Measurements from ENCODE around the gene RASGRF2. TPM values are rescaled to one million over a fixed set of nuclear protein-coding genes. Genes with fewer than 3 reads are reported as not detected.

Gene RASGRF2
- total and polyA plus RNA-seq, 2 of the 13 experiments (the other 11 are each of a cell fraction or from before 2014, with no cell fraction given): 23.6 to 29.0 TPM

DNA sequence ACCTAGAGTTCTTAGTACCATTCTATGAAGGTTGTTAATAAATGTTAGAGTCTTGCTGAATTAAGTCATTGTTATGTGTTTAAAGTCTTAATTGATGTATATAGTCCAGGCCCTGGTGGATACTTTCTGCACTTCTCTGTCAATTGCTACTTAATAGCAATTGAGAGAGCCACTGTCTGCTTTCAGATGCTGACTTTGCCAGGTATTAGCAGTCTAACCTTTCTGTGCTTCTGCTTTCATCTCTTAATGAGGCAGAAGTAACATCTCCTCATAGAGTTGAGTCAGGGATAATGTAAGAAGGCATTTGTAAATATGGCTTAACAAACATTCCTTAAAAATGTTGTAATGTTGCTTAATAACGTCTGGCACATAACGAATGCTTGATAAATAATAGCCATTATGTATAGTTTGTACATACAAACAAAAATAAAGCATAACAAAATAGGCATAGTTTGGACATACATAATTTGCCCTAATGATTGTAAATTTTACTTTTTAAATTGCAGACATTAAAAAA, 28.3 kb downstream of the RASGRF2 start:
- Histone ChIP-seq H3K36me3 (replicated peaks in 1 of 2; ENCODE audit: control insufficient read depth in 1 of 2, insufficient read depth in 2 of 2, low read length in 2 of 2) (0 out of 5 replicates have a peak, but pooled peaks cover 0 to under 1% of the 10 kb centered on the region in 2 experiments), H3K27me3 (ENCODE audit: control insufficient read depth in 1 of 2, insufficient read depth in 2 of 2, low read length in 2 of 2) (no peaks in the 10 kb centered on the region), H3K4me1 (ENCODE audit: insufficient read depth, low read length) (peaks cover 61% of the 10 kb centered on the region), H3K27ac (ENCODE audit: extremely low read length, insufficient read depth, low read length) (no peak overlapping the region), H3K4me3 (replicated peaks in 1 of 3; ENCODE audit: insufficient read depth in 1 of 3, low read depth in 2 of 3, low read length in 3 of 3) (no peak overlapping the region), H4K20me1 (ENCODE audit: insufficient read depth, low read length) (no peaks in the 10 kb centered on the region; the same call in 1 of the 2 replicates), H3K9ac (ENCODE audit: insufficient read depth, low read depth, low read length) (no peak overlapping the region), H2AFZ (ENCODE audit: low read length) (no peak overlapping the region), H3K9me3 (ENCODE audit: low read length) (no peaks in the 10 kb centered on the region), H3K4me2 (ENCODE audit: low read depth, low read length) (no peak overlapping the region), H3K79me2 (ENCODE audit: insufficient read depth, low read length) (peaks cover 87% of the 10 kb centered on the region)
- no peak for FAIRE-seq
- no TSS peak for BruUV-seq (replicated peaks)
- CTCF ChIA-PET (ENCODE audit: low intra/inter-chr PET ratio, low total read pairs): no interaction called here
- POLR2A ChIA-PET: no interaction called here
- TF ChIP-seq, protein P1, sequence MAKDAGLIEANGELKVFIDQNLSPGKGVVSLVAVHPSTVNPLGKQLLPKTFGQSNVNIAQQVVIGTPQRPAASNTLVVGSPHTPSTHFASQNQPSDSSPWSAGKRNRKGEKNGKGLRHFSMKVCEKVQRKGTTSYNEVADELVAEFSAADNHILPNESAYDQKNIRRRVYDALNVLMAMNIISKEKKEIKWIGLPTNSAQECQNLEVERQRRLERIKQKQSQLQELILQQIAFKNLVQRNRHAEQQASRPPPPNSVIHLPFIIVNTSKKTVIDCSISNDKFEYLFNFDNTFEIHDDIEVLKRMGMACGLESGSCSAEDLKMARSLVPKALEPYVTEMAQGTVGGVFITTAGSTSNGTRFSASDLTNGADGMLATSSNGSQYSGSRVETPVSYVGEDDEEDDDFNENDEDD (CRISPR knock-in tag; IDR thresholded peaks at IDR 0.05; ENCODE audit: borderline replicate concordance): no peak
- TF ChIP-seq ZFP82 (CRISPR knock-in tag; IDR thresholded peaks at IDR 0.05; ENCODE audit: borderline replicate concordance) (no peak), KDM1A (CRISPR knock-in tag; IDR thresholded peaks at IDR 0.05) (no peak), ZFP90 (CRISPR knock-in tag; IDR thresholded peaks at IDR 0.05; ENCODE audit: borderline replicate concordance) (no peak)
- no peak for ATAC-seq
- intact Hi-C loops (cut with micrococcal nuclease; ENCODE audit: unreplicated experiment): no loop called here
- no peak for DNase-seq (ENCODE audit: low spot score)
- in situ Hi-C loops (cut with HindIII; ENCODE audit: extremely low pct_ligation_motif_present, low pct_unique_long_range_greater_than_20kb): no loop called here
- WGBS (ENCODE audit: low lambda C conversion rate): 95% methylated on average over 2 of the region's 2 CpGs

DNA sequence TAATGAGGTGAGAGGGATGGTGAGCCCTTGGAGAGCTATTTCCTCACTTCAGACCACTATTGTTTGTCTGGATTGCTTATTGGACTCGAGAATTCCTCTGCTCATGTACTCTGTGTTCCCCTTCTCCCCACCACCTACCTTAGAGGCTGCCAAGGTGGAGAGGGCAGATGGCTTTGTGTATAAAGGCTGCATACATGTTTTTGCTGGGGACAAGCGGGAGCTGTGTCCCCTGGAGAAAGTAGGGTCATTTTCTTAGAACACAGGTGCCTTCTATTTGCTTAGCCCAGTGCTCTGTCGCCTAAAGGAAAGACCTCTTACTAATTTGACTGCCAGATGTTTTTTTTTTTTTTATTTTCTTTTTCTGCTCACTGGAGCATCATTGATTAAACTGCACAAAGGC, 29.7 kb downstream of the RASGRF2 start:
- Histone ChIP-seq H2AFZ (ENCODE audit: low read length) (no peak overlapping the region), H3K4me3 (replicated peaks in 1 of 3; ENCODE audit: insufficient read depth in 1 of 3, low read depth in 2 of 3, low read length in 3 of 3) (no peak overlapping the region), H3K79me2 (ENCODE audit: insufficient read depth, low read length) (peaks cover 82% of the 10 kb centered on the region), H4K20me1 (ENCODE audit: insufficient read depth, low read length) (no peaks in the 10 kb centered on the region; the same call in 1 of the 2 replicates), H3K9ac (ENCODE audit: insufficient read depth, low read depth, low read length) (no peak overlapping the region), H3K4me1 (ENCODE audit: insufficient read depth, low read length) (peaks cover 61% of the 10 kb centered on the region), H3K27me3 (ENCODE audit: control insufficient read depth in 1 of 2, insufficient read depth in 2 of 2, low read length in 2 of 2) (no peaks in the 10 kb centered on the region), H3K27ac (ENCODE audit: extremely low read length, insufficient read depth, low read length) (no peak overlapping the region), H3K9me3 (ENCODE audit: low read length) (no peaks in the 10 kb centered on the region), H3K4me2 (ENCODE audit: low read depth, low read length) (no peak overlapping the region), H3K36me3 (replicated peaks in 1 of 2; ENCODE audit: control insufficient read depth in 1 of 2, insufficient read depth in 2 of 2, low read length in 2 of 2) (no peaks in the 10 kb centered on the region)
- BruUV-seq (replicated peaks): no TSS peak
- POLR2A ChIA-PET: no interaction called here
- DNase-seq (ENCODE audit: low spot score) (no peak), FAIRE-seq (no peak), ATAC-seq (no peak)
- intact Hi-C loops (cut with micrococcal nuclease; ENCODE audit: unreplicated experiment) (no loop called here), in situ Hi-C loops (cut with HindIII; ENCODE audit: extremely low pct_ligation_motif_present, low pct_unique_long_range_greater_than_20kb) (no loop called here)
- CTCF ChIA-PET (ENCODE audit: low intra/inter-chr PET ratio, low total read pairs): no interaction called here
- WGBS (ENCODE audit: low lambda C conversion rate): 90% methylated on average over 3 of the region's 3 CpGs
- no peak for TF ChIP-seq NFYC (CRISPR knock-in tag; IDR thresholded peaks at IDR 0.05)
- no peak for TF ChIP-seq RELA (CRISPR knock-in tag; IDR thresholded peaks at IDR 0.05)
- no peak for TF ChIP-seq AGO2 (optimal IDR thresholded peaks at IDR 0.05; ENCODE audit: low read depth, low read length)
- TF ChIP-seq, protein P2, sequence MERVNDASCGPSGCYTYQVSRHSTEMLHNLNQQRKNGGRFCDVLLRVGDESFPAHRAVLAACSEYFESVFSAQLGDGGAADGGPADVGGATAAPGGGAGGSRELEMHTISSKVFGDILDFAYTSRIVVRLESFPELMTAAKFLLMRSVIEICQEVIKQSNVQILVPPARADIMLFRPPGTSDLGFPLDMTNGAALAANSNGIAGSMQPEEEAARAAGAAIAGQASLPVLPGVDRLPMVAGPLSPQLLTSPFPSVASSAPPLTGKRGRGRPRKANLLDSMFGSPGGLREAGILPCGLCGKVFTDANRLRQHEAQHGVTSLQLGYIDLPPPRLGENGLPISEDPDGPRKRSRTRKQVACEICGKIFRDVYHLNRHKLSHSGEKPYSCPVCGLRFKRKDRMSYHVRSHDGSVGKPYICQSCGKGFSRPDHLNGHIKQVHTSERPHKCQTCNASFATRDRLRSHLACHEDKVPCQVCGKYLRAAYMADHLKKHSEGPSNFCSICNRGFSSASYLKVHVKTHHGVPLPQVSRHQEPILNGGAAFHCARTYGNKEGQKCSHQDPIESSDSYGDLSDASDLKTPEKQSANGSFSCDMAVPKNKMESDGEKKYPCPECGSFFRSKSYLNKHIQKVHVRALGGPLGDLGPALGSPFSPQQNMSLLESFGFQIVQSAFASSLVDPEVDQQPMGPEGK (CRISPR knock-in tag; IDR thresholded peaks at IDR 0.05): no peak
- no peak for TF ChIP-seq SNAI1 (CRISPR knock-in tag; IDR thresholded peaks at IDR 0.05; ENCODE audit: borderline replicate concordance)
- no peak for TF ChIP-seq ZNF329 (CRISPR knock-in tag; IDR thresholded peaks at IDR 0.05; ENCODE audit: low read depth)
- TF ChIP-seq ZNF10 (CRISPR knock-in tag; IDR thresholded peaks at IDR 0.05; ENCODE audit: borderline replicate concordance, low read depth): no peak
- no peak for TF ChIP-seq RFX3 (CRISPR knock-in tag; IDR thresholded peaks at IDR 0.05)
- no peak for TF ChIP-seq NPAS2 (CRISPR knock-in tag; IDR thresholded peaks at IDR 0.05; ENCODE audit: borderline replicate concordance)
- TF ChIP-seq, protein P3, sequence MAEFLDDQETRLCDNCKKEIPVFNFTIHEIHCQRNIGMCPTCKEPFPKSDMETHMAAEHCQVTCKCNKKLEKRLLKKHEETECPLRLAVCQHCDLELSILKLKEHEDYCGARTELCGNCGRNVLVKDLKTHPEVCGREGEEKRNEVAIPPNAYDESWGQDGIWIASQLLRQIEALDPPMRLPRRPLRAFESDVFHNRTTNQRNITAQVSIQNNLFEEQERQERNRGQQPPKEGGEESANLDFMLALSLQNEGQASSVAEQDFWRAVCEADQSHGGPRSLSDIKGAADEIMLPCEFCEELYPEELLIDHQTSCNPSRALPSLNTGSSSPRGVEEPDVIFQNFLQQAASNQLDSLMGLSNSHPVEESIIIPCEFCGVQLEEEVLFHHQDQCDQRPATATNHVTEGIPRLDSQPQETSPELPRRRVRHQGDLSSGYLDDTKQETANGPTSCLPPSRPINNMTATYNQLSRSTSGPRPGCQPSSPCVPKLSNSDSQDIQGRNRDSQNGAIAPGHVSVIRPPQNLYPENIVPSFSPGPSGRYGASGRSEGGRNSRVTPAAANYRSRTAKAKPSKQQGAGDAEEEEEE (CRISPR knock-in tag; IDR thresholded peaks at IDR 0.05; ENCODE audit: borderline replicate concordance): no peak

Measured in HepG2 (cell line).